HCT116 (cell line): ENCODE data around the gene MYL5. TPM values are rescaled to one million over a fixed set of nuclear protein-coding genes. Genes with fewer than 3 reads are reported as not detected.

ENCODE experiments used
- ATAC-seq: fragments of 200-7000 bp; cut with Tn5 transposase; 2 replicates; pipeline ENCODE4 v1.9.1; 2020; ENCODE audit warnings: mild to moderate bottlenecking, moderate library complexity
- BruUV-seq: library from RNA; stranded (reverse); fragments of 400-500 nt; replicated peaks from 2 replicates; lab custom pipeline; 2021; lab: Mats Ljungman, UMichigan
- CTCF ChIA-PET: fragments of 300-600 bp; sonication (Branson Sonifier 250); formaldehyde crosslinking; loops from one replicate; lab custom pipeline; 2021; ENCODE audit warnings: antibody characterized with exemption; lab: Charles Lee
- POLR2A ChIA-PET: fragments of 300-600, 350-600 bp; sonication (Branson Sonifier 250); formaldehyde crosslinking; loops from one replicate; lab custom pipeline; 2021; ENCODE audit warnings: antibody characterized with exemption; lab: Charles Lee
- RAD21 ChIA-PET, 2 experiments: fragments of 300-600 bp; sonication (Branson Sonifier 250); formaldehyde crosslinking; loops; one replicate each; lab custom pipeline; 2023; ENCODE audit warnings: low total read pairs in 2 of 2; ENCODE audit not compliant: uncharacterized antibody in 2 of 2, unreplicated experiment in 2 of 2, low non-redundant PET in 1 of 2; lab: Charles Lee
- DNase-seq: peaks from one replicate; pipeline ENCODE4 v3.0.0-alpha.2; 2010; ENCODE audit warnings: low read depth, low spot score
- H2AFZ ChIP-seq: fragments of 200-600 bp; shearing (Covaris generic), sonication (generic); 2 replicates; pipeline ENCODE4 v1.6.1; 2017; ENCODE audit warnings: low read depth, mixed run types, mixed read lengths, antibody characterized with exemption, low read length; ENCODE audit not compliant: poor library complexity, severe bottlenecking
- H3K27ac ChIP-seq: 2 replicates; pipeline ENCODE4 v1.5.1; 2012; ENCODE audit warnings: low read depth, low read length
- H3K27me3 ChIP-seq: fragments of 200-600 bp; sonication (generic); 2 replicates; pipeline ENCODE4 v1.6.1; 2016; ENCODE audit warnings: mixed run types, low read length, mixed read lengths; ENCODE audit not compliant: insufficient read depth
- H3K36me3 ChIP-seq, 2 experiments: fragments of 200-500 bp in 1 of 2; fragments of 200-600 bp in 1 of 2; sonication (Bioruptor generic) in 1 of 2; sonication (generic) in 1 of 2; 2 replicates each; pipeline versions ENCODE4 v1.5.1 to v1.6.1; 2014 to 2016; ENCODE audit warnings: low read length in 2 of 2, inconsistent platforms in 1 of 2, mixed read lengths in 1 of 2, mixed run types in 1 of 2; ENCODE audit not compliant: insufficient read depth in 2 of 2, control insufficient read depth in 1 of 2
- H3K4me1 ChIP-seq, 2 experiments: fragments of 200-600 bp in 1 of 2; sonication (generic) in 1 of 2; 2 replicates each; pipeline versions ENCODE4 v1.5.1 to v1.6.1; 2012 to 2017; ENCODE audit warnings: low read length in 2 of 2, inconsistent platforms in 1 of 2, mild to moderate bottlenecking in 1 of 2, mixed read lengths in 1 of 2, mixed run types in 1 of 2, moderate library complexity in 1 of 2; ENCODE audit not compliant: insufficient read depth in 2 of 2, control insufficient read depth in 1 of 2
- H3K4me2 ChIP-seq: fragments of 200-600 bp; sonication (generic); 2 replicates; pipeline ENCODE4 v1.6.1; 2017; ENCODE audit warnings: mixed run types, low read length, mixed read lengths
- H3K4me3 ChIP-seq, 2 experiments: fragments of 200-600 bp in 1 of 2; sonication (generic) in 1 of 2; replicated peaks in 1 of 2; 2 replicates each; pipeline ENCODE4 v1.5.1; 2011 to 2016; ENCODE audit warnings: low read length in 2 of 2, control low read depth in 1 of 2, low read depth in 1 of 2, mild to moderate bottlenecking in 1 of 2, mixed read lengths in 1 of 2, mixed run types in 1 of 2
- H3K79me2 ChIP-seq: fragments of 200-600 bp; sonication (generic); 2 replicates; pipeline ENCODE4 v1.6.1; 2017; ENCODE audit warnings: mild to moderate bottlenecking, mixed run types, low read length, moderate library complexity, mixed read lengths; ENCODE audit not compliant: insufficient read depth
- H3K9ac ChIP-seq: fragments of 200-600 bp; sonication (generic); 2 replicates; pipeline ENCODE4 v1.6.1; 2016; ENCODE audit warnings: low read length, mixed read lengths
- H3K9me2 ChIP-seq: fragments of 200-600 bp; sonication (generic), shearing (Covaris generic); 2 replicates; pipeline ENCODE4 v1.6.1; 2017; ENCODE audit warnings: mixed run types, mild to moderate bottlenecking, moderate library complexity; ENCODE audit not compliant: insufficient read depth
- H3K9me3 ChIP-seq, 2 experiments: fragments of 200-500 bp in 1 of 2; fragments of 200-600 bp in 1 of 2; sonication (Bioruptor generic) in 1 of 2; sonication (generic) in 1 of 2; 2 replicates each; pipeline ENCODE4 v1.6.1; 2014 to 2017; ENCODE audit warnings: low read length in 2 of 2, mixed read lengths in 2 of 2, inconsistent platforms in 1 of 2, low read depth in 1 of 2, mild to moderate bottlenecking in 1 of 2, mixed run types in 1 of 2, moderate library complexity in 1 of 2; ENCODE audit not compliant: control insufficient read depth in 1 of 2, insufficient read depth in 1 of 2
- H4K20me1 ChIP-seq: fragments of 200-600 bp; sonication (generic), shearing (Covaris generic); 2 replicates; pipeline ENCODE4 v1.6.1; 2017; ENCODE audit warnings: mixed run types, mild to moderate bottlenecking, moderate library complexity; ENCODE audit not compliant: insufficient read depth
- ATF3 ChIP-seq: IDR thresholded peaks from 2 replicates; pipeline ENCODE4 v1.6.1; 2012
- CBX3 ChIP-seq: IDR thresholded peaks from 2 replicates; pipeline ENCODE4 v1.6.1; 2012; ENCODE audit warnings: low read depth
- CTCF ChIP-seq, 3 experiments: fragments of 200-600 bp in 1 of 3; sonication (generic) in 1 of 3; IDR thresholded peaks in 2 of 3; conservative IDR thresholded peaks in 1 of 3; 2 replicates each; pipeline ENCODE4 v1.5.1; 2012 to 2017; ENCODE audit warnings: low read depth in 2 of 3, low read length in 2 of 3, antibody characterized with exemption in 1 of 3, borderline replicate concordance in 1 of 3, control low read depth in 1 of 3, mild to moderate bottlenecking in 1 of 3, mixed read lengths in 1 of 3, mixed run types in 1 of 3, moderate library complexity in 1 of 3; ENCODE audit not compliant: insufficient read depth in 1 of 3
- EGR1 ChIP-seq: IDR thresholded peaks from 2 replicates; pipeline ENCODE4 v1.6.1; 2012; ENCODE audit warnings: low read depth
- ELF1 ChIP-seq: IDR thresholded peaks from 2 replicates; pipeline ENCODE4 v1.6.1; 2012; ENCODE audit warnings: low read depth, borderline replicate concordance
- SIN3A ChIP-seq: IDR thresholded peaks from 2 replicates; pipeline ENCODE4 v1.6.1; 2012; ENCODE audit warnings: low read depth
- YY1 ChIP-seq: IDR thresholded peaks from 2 replicates; pipeline ENCODE4 v1.6.1; 2011; ENCODE audit warnings: low read length, low read depth, moderate library complexity, mild to moderate bottlenecking; ENCODE audit not compliant: insufficient replicate concordance; ENCODE audit errors: extremely low read depth
- intact Hi-C: fragments of 100-400 bp; cut with micrococcal nuclease; formaldehyde crosslinking; loops from 2 replicates; pipeline ENCODE4 v1.10.0; 2022
- total RNA-seq: library from RNA; stranded (reverse); gene quantifications from one replicate; pipeline ENCODE4 v1.2.1, GENCODE V29; 2021; ENCODE audit not compliant: unreplicated experiment

MYL5 gene
- total RNA-seq, 1 experiment from 2014 or later = 14.0 TPM

- H3K9ac ChIP-seq = no peak overlapping the region
- peaks cover 24 to 47% of the 10 kb centered on the region in 2 experiments for H3K4me1 ChIP-seq
- no TSS peak for BruUV-seq
- H3K79me2 ChIP-seq = peaks cover 4% of the 10 kb centered on the region; the same call in 1 of the 2 replicates
- RAD21 ChIA-PET = interaction anchor here in 1 of 2 experiments (1.5 kb wide), 1 partner anchor 81 kb away, joined by 4 read pairs; no protein-coding TSS in a partner anchor
- H3K4me2 ChIP-seq = no peak overlapping the region
- ATAC-seq (peak; percentile 45), DNase-seq (peak; percentile 51)
- CTCF ChIA-PET = interaction anchor here (0.6 to 1.7 kb wide), 4 partner anchors 8 to 81 kb away, joined by 3 to 14 read pairs (median 4); partner anchors contain the start of genes ATP5ME and MYL5
- POLR2A ChIA-PET = interaction anchor here (1.0 kb wide), 1 partner anchor 10 kb away, joined by 3 read pairs; the partner anchor contains the start of genes ATP5ME and MYL5
- no peaks in the 10 kb centered on the region for H3K9me3 ChIP-seq
- no peaks in the 10 kb centered on the region for H3K27me3 ChIP-seq
- H3K27ac ChIP-seq = peak overlapping the region; percentile 27; the same call in 1 of the 2 replicates
- no peak for TF ChIP-seq ELF1
- no peak for TF ChIP-seq YY1
- TF ChIP-seq SIN3A = no peak
- TF ChIP-seq CBX3 = no peak
- no peak for TF ChIP-seq EGR1
- peak in 2 of 3 experiments; percentile 85 to 94; a peak in 4 of 6 replicates for TF ChIP-seq CTCF (IDR thresholded peaks at IDR 0.05 in 2 of 3, conservative IDR thresholded peaks at IDR 0.05 in 1 of 3; ENCODE audit: borderline replicate concordance in 1 of 3, insufficient read depth in 1 of 3, low read depth in 2 of 3, low read length in 2 of 3)
- TF ChIP-seq ATF3 = no peak
- TF ChIP-seq, all 23 proteins: peak for 1
- H3K4me3 ChIP-seq = no peak overlapping the region
- intact Hi-C loops = no loop called here
- no peaks in the 10 kb centered on the region for H3K36me3 ChIP-seq
- no peaks in the 10 kb centered on the region for H3K9me2 ChIP-seq
- H4K20me1 ChIP-seq = no peaks in the 10 kb centered on the region
- H2AFZ ChIP-seq = no peak overlapping the region
These were observed 9.8 kb downstream of the MYL5 start for GRCh38 chr4:683982-684622.
